Raji (cell line): ENCODE measurements around the gene PFKFB2.

Source experiments
- POLR2A ChIP-seq: IDR thresholded peaks from 2 replicates; pipeline ENCODE4 v1.6.1; 2011; ENCODE audit warnings: low read depth, low read length, control low read depth; ENCODE audit not compliant: insufficient read depth

The PFKFB2 gene

DNA sequence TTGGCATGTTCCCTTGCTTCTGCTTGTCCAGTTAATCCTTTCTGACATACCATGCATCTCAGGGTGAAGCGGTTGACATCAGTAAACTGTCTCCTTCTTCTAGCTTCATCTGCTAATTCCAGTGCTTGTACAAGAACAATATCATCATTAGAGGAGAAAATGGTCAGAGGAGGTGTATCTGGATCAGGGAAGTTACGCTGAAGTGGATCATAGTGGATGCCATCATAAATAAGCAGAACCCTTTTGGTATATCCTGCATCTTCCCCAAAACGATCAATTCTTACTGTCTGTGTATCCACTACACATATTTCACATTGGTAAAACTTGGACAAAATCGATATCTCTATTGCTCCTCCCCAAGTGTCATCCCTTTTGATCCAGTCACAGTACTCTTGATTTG is 4.0 kb upstream of the PFKFB2 start:
- no peak for TF ChIP-seq POLR2A

DNA sequence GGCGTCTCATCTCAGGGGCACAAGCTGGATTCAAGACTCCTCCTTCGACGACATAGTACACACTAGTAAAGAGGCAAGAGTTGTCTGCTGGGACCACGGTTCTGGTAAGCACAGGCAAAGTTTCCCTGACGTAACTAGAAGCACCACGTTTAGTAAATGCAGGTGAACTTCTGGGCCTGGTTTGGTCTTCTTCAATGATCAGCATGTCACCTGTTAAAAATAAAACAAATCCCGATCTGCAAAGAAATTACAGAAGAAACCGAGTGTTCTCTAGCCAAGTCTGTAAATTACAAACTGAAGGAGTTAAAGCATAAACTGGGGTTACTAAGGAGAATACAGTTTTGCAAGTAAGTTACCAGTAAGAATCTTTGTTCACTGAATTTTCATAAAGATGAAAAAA is 3.6 kb upstream of the PFKFB2 start:
- TF ChIP-seq POLR2A = no peak

GRCh38 chr1:207049974-207050391 is 3.1 kb upstream of the PFKFB2 start:
- no peak for TF ChIP-seq POLR2A

DNA sequence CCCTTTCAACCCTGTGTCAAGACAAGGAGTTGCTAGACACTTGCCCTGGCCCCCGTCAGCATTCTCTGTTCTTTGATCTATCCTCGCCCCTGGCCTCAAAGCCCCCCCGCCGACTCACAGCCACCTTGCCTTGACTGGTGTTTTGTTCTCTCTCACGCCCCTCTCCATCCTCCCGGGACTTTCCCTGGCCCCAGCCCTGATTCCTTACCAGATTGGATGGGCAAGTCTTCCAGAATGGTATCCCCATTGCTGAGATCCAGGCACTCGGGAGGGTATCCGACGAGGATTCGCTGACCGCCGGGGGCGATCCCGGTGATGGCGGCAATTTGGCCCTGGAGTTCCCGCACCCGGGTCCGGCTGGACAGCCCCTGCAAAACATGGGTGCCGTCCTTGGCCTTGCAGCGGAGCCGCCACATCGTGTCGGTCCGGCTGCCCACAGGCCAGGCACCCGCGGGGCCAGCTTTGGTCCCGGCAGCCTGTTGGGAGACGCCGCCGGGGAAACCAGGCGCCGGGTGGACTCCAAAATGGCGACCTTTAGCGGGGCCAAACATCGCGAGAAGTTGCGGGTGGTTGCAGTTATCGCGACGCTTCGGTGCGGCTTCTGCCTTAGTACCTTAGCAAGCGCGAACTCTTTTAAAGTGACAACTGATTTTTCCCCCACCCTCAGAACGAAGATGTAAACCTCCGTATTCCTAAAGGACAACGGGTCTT is 2.4 kb upstream of the PFKFB2 start:
- TF ChIP-seq POLR2A = peak; percentile 73

- TF ChIP-seq POLR2A = no peak
These were observed 1.7 kb upstream of the PFKFB2 start, which contains the start of gene YOD1 for GRCh38 chr1:207051191-207051943. YOD1 (minus strand) TSS chr1:207051208; CDS start chr1:207051030, 178 bp downstream.

GRCh38 chr1:207054491-207054890 is 1.4 kb downstream of the PFKFB2 start:
- no peak for TF ChIP-seq POLR2A

DNA sequence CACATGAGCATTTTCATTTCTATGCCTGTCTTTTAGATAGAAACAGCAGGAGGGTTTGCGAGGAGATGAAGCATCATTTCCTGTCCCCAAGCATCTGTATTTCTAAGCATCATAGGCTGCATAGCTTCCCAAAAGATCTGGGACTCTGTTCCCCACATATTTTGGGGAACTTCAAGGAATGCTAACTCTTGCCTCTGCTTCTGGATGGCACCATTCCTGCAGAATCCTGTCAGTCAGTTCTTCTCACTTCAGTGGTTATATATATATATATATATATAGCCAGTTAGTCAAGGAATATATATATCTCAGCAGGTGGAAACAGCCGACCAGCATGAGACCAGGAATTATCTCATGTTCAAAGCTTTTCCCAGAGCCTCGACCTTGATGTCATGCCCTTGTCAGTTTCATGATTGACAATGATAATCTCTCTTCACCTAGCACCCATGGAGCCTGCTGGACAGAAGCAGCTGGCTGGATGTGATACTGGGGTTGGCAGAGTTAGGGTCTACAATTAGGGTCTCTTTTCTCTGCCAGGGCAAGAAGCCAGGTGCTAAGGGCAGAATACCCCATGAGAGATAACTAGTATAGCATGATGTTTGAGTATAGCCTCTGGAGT is 2.4 kb downstream of the PFKFB2 start:
- TF ChIP-seq POLR2A = no peak

DNA sequence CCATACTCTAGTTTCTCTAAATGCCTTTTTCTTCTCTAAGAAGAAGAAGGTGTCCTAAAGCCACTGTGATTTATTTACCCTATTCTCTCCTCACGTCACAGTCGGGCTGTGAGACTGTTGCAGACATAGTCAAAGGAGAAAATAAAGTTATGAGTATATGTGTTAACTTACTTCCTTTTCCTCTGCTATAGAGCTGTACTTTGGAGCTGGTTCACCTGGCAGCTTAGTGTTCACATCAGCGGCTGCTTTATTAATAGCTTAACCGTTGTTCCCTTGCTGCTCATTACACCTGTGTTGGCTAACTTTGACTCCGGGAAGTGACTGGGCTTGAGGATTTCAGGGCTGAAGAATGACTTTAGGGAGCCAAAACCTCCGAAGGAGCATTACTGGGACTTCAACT is 3.6 kb downstream of the PFKFB2 start:
- TF ChIP-seq POLR2A = no peak

DNA sequence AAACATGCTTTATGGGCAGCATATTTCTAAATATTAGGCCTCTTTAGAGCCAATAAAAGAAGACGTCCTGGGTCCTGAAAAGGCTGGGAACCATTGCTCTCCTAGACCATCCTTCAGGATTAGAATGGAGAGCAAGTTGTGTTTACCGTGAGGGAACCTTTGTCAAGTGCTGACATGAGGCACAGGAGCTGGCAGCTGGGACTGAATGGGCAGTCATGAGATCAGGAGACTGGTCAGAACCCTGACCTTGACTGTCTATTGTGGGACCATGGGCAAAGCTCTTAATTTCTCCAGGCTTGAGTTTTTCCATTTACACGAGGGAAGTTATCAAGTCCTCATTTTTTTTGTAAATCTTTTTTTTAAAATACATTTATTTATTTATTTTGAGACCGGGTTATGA is 5.2 kb downstream of the PFKFB2 start:
- TF ChIP-seq POLR2A = no peak

GRCh38 chr1:207058878-207059867 is 6.1 kb downstream of the PFKFB2 start:
- TF ChIP-seq POLR2A = no peak

DNA sequence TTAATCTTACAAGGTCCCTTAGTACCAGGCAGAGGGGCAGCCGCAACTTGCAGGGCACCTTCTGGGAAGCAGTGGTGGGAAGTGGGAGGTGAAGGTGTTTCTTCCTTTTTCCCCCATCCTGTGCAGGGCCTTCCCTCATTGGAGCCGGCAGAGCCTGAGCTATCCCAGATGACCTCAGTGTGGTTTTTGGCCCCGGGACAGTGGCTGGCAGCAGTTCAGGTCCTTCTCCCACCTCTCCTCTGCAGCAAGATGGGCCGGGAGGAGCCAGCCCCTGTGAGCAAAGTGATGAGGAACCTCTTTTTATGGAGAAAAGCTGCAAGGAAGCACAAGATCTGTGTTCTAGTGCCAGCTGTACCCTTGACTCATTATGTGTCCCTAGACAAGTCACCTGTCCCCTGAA is 6.8 kb downstream of the PFKFB2 start:
- TF ChIP-seq POLR2A = no peak

GRCh38 chr1:207060596-207060995 is 7.5 kb downstream of the PFKFB2 start:
- no peak for TF ChIP-seq POLR2A

DNA sequence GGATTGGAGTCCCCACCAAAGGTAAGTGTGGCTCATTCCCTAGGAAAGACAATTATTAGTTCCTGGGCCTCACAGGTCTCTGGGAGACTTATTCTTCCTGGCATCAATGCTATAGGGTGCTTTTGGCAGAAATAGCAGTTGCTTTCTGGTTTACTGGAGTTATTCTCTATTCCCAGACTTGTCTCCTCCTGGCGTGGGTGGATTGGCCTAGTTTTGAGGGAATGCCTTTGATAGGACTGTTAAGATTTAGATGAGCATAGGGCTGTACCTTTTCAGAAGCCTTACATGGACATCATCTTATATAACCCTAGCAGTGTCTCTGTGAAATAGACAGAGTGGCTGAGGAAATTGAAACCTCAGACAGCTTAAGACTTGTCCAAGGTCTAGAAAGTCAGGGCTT is 9.0 kb downstream of the PFKFB2 start:
- no peak for TF ChIP-seq POLR2A

DNA sequence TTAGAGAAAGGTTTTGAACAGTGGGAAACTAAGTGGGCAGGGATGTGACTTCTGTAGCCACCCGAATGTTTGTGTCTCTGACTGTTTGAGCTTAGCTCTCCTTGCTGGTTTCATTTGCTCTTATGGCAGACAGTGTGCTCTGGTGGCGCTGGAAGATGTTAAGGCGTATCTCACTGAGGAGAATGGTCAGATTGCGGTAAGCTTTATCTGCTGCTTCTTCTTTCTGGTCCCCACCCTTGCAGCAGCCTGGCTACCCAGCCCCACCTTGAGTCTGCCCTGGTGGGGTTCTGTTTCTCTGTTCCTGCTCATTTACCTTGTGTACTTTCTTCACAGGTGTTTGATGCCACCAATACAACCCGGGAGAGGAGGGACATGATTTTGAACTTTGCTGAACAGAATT is 9.9 kb downstream of the PFKFB2 start:
- TF ChIP-seq POLR2A = no peak

DNA sequence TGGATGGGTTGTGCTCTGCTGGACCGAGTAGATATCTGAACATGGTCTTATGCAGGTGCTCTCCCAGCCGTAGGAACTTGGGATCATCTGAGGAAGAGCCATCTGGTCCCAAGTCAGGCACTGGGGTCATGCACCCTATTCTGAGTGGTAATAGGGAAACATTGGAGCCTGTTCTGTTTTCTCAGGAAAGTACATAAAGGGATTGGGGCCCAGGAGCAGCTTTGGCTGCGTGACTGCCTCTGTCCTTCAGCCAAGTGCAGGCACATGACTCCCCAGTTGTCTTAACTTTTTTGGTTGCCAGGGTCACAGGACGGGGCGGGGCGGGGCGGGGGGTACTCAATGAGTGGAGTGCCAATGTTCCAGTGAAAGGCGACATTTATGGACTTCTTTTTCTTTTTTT is 11.5 kb downstream of the PFKFB2 start:
- no peak for TF ChIP-seq POLR2A

GRCh38 chr1:207067185-207067584 is 14.1 kb downstream of the PFKFB2 start:
- no peak for TF ChIP-seq POLR2A

DNA sequence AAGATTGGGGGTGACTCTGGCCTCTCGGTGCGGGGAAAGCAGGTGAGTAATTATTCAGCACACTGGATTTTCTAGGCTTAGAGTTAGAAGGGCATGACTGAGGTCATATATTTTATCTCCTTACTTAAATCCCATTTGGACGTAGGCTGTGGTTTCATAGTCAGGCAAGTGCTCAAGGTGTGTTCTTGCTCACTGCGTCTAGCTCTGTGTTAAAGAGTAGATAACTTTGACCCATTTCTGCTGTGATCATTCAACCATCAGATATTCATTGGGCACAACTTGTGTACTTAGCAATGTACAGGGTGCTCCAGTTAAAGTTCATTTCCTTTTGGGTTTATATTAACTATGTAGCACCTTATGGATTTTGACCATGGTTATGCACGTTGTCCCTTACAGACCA is 14.6 kb downstream of the PFKFB2 start:
- TF ChIP-seq POLR2A = no peak
